Measurements from ENCODE around the gene MYRIP. TPM values are rescaled to one million over a fixed set of nuclear protein-coding genes. Genes with fewer than 3 reads are reported as not detected.

The MYRIP gene
- total RNA-seq, 1 experiment from 2014 or later = 0.59 TPM

- H3K4me3 ChIP-seq (ENCODE audit: low read depth, low read length) = no peak overlapping the region
- H3K27me3 ChIP-seq (replicated peaks; ENCODE audit: control insufficient read depth, insufficient read depth, low read length) = no peaks in the 10 kb centered on the region; the same call in 1 of the 2 replicates
- Mint-ChIP-seq H3K4me1 (ENCODE audit: low read depth, unreplicated experiment) (no peaks in the 10 kb centered on the region), H3K36me3 (ENCODE audit: insufficient read depth, unreplicated experiment) (no peaks in the 10 kb centered on the region), H3K27me3 (ENCODE audit: insufficient read depth, unreplicated experiment) (no peaks in the 10 kb centered on the region), H3K9me3 (ENCODE audit: unreplicated experiment) (no peaks in the 10 kb centered on the region), H3K4me3 (ENCODE audit: unreplicated experiment) (no peak overlapping the region), H3K27ac (ENCODE audit: unreplicated experiment) (no peak overlapping the region)
- ChIA-PET CTCF (no interaction called here), POLR2A (no interaction called here)
- H3K36me3 ChIP-seq (ENCODE audit: control insufficient read depth, insufficient read depth, low read length) = no peaks in the 10 kb centered on the region
- H3K4me1 ChIP-seq = no peaks in the 10 kb centered on the region
- no TSS peak for BruUV-seq (replicated peaks)
- no peak for DNase-seq
- TF ChIP-seq, protein P1, sequence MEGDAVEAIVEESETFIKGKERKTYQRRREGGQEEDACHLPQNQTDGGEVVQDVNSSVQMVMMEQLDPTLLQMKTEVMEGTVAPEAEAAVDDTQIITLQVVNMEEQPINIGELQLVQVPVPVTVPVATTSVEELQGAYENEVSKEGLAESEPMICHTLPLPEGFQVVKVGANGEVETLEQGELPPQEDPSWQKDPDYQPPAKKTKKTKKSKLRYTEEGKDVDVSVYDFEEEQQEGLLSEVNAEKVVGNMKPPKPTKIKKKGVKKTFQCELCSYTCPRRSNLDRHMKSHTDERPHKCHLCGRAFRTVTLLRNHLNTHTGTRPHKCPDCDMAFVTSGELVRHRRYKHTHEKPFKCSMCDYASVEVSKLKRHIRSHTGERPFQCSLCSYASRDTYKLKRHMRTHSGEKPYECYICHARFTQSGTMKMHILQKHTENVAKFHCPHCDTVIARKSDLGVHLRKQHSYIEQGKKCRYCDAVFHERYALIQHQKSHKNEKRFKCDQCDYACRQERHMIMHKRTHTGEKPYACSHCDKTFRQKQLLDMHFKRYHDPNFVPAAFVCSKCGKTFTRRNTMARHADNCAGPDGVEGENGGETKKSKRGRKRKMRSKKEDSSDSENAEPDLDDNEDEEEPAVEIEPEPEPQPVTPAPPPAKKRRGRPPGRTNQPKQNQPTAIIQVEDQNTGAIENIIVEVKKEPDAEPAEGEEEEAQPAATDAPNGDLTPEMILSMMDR (IDR thresholded peaks at IDR 0.05; ENCODE audit: insufficient read depth in 1 of 2, low read depth in 1 of 2, low read length in 1 of 2, severe bottlenecking in 1 of 2, unreplicated experiment in 1 of 2) = peak in 1 of 2 experiments; percentile 17
- intact Hi-C loops (cut with micrococcal nuclease; ENCODE audit: unreplicated experiment) = no loop called here
- H3K9me3 ChIP-seq = no peaks in the 10 kb centered on the region
Measured at GRCh38 chr3:40237889-40238571, 428.6 kb downstream of the MYRIP start.

GRCh38 chr3:40240921-40241320 is 431.5 kb downstream of the MYRIP start:
- Histone ChIP-seq H3K4me1 (no peaks in the 10 kb centered on the region), H3K27me3 (replicated peaks; ENCODE audit: control insufficient read depth, insufficient read depth, low read length) (no peaks in the 10 kb centered on the region; the same call in 1 of the 2 replicates), H3K36me3 (ENCODE audit: control insufficient read depth, insufficient read depth, low read length) (no peaks in the 10 kb centered on the region), H3K9me3 (no peaks in the 10 kb centered on the region), H3K4me3 (ENCODE audit: low read depth, low read length) (no peak overlapping the region)
- Mint-ChIP-seq H3K4me1 (ENCODE audit: low read depth, unreplicated experiment) (peaks cover 2% of the 10 kb centered on the region), H3K27ac (ENCODE audit: unreplicated experiment) (no peak overlapping the region), H3K27me3 (ENCODE audit: insufficient read depth, unreplicated experiment) (peaks cover 2% of the 10 kb centered on the region), H3K9me3 (ENCODE audit: unreplicated experiment) (no peaks in the 10 kb centered on the region), H3K36me3 (ENCODE audit: insufficient read depth, unreplicated experiment) (no peaks in the 10 kb centered on the region), H3K4me3 (ENCODE audit: unreplicated experiment) (no peak overlapping the region)
- intact Hi-C loops (cut with micrococcal nuclease; ENCODE audit: unreplicated experiment) = loop anchor here (5.0 kb wide), 1 partner anchor 49 kb away; no protein-coding TSS in a partner anchor
- no peak for DNase-seq
- no TSS peak for BruUV-seq (replicated peaks)
- TF ChIP-seq, protein P1 (IDR thresholded peaks at IDR 0.05; ENCODE audit: insufficient read depth in 1 of 2, low read depth in 1 of 2, low read length in 1 of 2, severe bottlenecking in 1 of 2, unreplicated experiment in 1 of 2) = no peak
- ChIA-PET POLR2A (no interaction called here), CTCF (interaction anchor here (1.2 kb wide), 1 partner anchor 49 kb away, joined by 3 read pairs; no protein-coding TSS in a partner anchor)

- intact Hi-C loops (cut with micrococcal nuclease; ENCODE audit: unreplicated experiment) = loop anchor here (5.0 kb wide), 1 partner anchor 50 kb away; no protein-coding TSS in a partner anchor
- Mint-ChIP-seq H3K27me3 (ENCODE audit: insufficient read depth, unreplicated experiment) (peaks cover 2% of the 10 kb centered on the region), H3K4me1 (ENCODE audit: low read depth, unreplicated experiment) (peaks cover 7% of the 10 kb centered on the region), H3K4me3 (ENCODE audit: unreplicated experiment) (no peak overlapping the region), H3K9me3 (ENCODE audit: unreplicated experiment) (no peaks in the 10 kb centered on the region), H3K27ac (ENCODE audit: unreplicated experiment) (no peak overlapping the region), H3K36me3 (ENCODE audit: insufficient read depth, unreplicated experiment) (no peaks in the 10 kb centered on the region)
- ChIA-PET CTCF (interaction anchor here (0.6 to 1.2 kb wide), 2 partner anchors 50 to 71 kb away, joined by 3 read pairs; no protein-coding TSS in a partner anchor), POLR2A (no interaction called here)
- TF ChIP-seq, protein P1 (IDR thresholded peaks at IDR 0.05; ENCODE audit: insufficient read depth in 1 of 2, low read depth in 1 of 2, low read length in 1 of 2, severe bottlenecking in 1 of 2, unreplicated experiment in 1 of 2) = no peak
- Histone ChIP-seq H3K4me3 (ENCODE audit: low read depth, low read length) (no peak overlapping the region), H3K4me1 (no peaks in the 10 kb centered on the region), H3K27me3 (replicated peaks; ENCODE audit: control insufficient read depth, insufficient read depth, low read length) (no peaks in the 10 kb centered on the region; the same call in 1 of the 2 replicates), H3K9me3 (no peaks in the 10 kb centered on the region), H3K36me3 (ENCODE audit: control insufficient read depth, insufficient read depth, low read length) (no peaks in the 10 kb centered on the region)
- no TSS peak for BruUV-seq (replicated peaks)
- no peak for DNase-seq
Measured at GRCh38 chr3:40242216-40242615, 432.8 kb downstream of the MYRIP start.
